ENCODE results near the gene SOX6. TPM values are rescaled to one million over a fixed set of nuclear protein-coding genes. Genes with fewer than 3 reads are reported as not detected.

Gene SOX6
- total RNA-seq, 1 donor from 2014 or later, result 1.4 TPM

DNA sequence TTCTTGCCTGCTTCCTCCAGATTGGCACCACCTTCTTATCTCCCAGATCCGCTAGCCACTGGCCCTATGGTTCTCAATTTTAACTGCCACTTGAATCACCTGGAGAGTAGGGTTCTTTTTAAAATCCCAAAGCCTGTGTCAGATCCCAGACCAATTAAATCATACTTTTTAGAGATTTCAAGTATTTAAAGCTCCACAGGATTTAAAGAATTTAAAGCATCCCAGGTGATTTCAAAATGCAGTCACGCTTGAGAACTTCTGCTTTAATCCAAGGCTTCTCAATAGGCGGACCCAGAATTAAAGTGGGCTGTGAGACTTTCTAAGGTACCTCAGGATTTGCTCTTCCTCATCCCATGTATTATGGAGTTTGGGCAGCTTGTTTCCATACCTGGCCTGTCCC is 400.0 kb downstream of the SOX6 start:
- Mint-ChIP-seq H3K36me3 (ENCODE audit: unreplicated experiment) (no peaks in the 10 kb centered on the region), H3K27ac (ENCODE audit: unreplicated experiment) (no peak overlapping the region), H3K27me3 (ENCODE audit: unreplicated experiment) (no peaks in the 10 kb centered on the region), H3K4me1 (ENCODE audit: low read depth, unreplicated experiment) (no peaks in the 10 kb centered on the region), H3K4me3 (ENCODE audit: unreplicated experiment) (no peak overlapping the region), H3K9me3 (ENCODE audit: unreplicated experiment) (peaks cover 2% of the 10 kb centered on the region)
- TF ChIP-seq, protein P1, sequence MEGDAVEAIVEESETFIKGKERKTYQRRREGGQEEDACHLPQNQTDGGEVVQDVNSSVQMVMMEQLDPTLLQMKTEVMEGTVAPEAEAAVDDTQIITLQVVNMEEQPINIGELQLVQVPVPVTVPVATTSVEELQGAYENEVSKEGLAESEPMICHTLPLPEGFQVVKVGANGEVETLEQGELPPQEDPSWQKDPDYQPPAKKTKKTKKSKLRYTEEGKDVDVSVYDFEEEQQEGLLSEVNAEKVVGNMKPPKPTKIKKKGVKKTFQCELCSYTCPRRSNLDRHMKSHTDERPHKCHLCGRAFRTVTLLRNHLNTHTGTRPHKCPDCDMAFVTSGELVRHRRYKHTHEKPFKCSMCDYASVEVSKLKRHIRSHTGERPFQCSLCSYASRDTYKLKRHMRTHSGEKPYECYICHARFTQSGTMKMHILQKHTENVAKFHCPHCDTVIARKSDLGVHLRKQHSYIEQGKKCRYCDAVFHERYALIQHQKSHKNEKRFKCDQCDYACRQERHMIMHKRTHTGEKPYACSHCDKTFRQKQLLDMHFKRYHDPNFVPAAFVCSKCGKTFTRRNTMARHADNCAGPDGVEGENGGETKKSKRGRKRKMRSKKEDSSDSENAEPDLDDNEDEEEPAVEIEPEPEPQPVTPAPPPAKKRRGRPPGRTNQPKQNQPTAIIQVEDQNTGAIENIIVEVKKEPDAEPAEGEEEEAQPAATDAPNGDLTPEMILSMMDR (IDR thresholded peaks at IDR 0.05; ENCODE audit: partially characterized antibody, unreplicated experiment), result no peak
- no peak for DNase-seq

DNA sequence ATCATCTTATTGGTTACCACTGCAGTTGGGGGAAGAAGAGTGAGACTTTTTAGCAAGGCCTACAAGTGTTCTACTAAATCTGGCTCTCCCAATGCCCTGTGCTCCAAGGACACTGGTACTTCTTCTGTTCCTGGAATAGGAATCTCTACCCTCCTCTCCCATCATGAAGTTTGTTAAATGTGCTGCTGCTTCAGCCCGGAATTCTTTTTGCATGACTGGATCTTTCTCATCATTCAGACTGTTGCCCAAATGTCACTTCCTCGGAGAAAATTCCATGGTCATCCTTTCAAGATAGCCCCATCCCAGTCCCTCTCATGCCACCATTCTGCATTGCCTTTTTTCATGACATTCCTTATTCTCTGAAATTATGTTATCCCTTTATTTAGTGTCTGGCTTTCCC is 400.8 kb downstream of the SOX6 start:
- TF ChIP-seq, protein P1 (IDR thresholded peaks at IDR 0.05; ENCODE audit: partially characterized antibody, unreplicated experiment), result no peak
- H3K4me1 Mint-ChIP-seq (ENCODE audit: low read depth, unreplicated experiment), result no peaks in the 10 kb centered on the region
- H3K36me3 Mint-ChIP-seq (ENCODE audit: unreplicated experiment), result no peaks in the 10 kb centered on the region
- no peak overlapping the region for H3K27ac Mint-ChIP-seq (ENCODE audit: unreplicated experiment)
- no peak overlapping the region for H3K4me3 Mint-ChIP-seq (ENCODE audit: unreplicated experiment)
- no peaks in the 10 kb centered on the region for H3K27me3 Mint-ChIP-seq (ENCODE audit: unreplicated experiment)
- no peaks in the 10 kb centered on the region for H3K9me3 Mint-ChIP-seq (ENCODE audit: unreplicated experiment)
- DNase-seq, result no peak

DNA sequence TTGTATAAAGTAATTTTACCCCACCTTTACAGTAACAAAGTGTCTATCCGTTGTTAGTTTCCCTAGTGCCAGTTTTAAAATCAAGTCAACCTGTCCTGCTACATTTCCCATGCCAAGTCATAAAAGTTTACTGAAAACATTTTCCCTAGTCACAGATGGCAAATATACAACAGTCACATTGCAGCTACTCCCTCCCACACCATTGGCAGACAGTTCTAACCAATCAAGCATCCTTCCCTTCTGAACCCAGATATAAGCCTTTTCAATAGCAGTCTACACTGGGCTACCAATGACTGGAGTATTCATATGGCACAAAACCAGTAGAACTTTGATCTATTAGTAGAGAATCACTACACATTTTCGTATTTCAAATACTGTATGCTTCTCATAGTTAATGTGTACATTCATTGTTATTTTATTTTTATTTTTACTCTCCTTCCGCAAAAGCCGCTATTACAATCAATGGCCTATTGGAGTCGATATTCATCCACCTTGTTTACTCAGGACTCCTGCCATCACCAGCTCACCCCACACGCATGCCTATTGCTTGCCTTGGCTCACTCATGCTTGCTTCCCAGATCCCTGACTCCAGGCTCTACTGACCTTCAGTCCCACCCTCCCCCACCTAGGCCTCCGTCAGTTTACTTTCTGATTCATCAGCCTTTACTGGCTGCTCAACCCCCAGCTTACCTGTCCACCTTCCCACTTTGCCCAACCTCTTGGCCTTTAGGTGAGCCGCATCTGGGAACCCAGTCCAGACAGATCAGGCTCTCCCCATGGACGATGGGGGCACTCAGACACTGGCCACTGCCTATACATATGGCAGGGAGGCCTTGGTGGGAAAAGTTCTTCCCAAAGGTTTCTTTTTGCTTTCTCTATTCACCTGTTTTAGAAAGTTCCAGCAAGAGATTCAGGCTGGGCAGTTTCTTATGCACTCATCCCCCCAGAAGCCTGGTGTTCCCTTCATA is 408.4 kb downstream of the SOX6 start:
- no peak for DNase-seq
- H3K36me3 Mint-ChIP-seq (ENCODE audit: unreplicated experiment), result no peaks in the 10 kb centered on the region
- TF ChIP-seq, protein P1 (IDR thresholded peaks at IDR 0.05; ENCODE audit: partially characterized antibody, unreplicated experiment), result no peak
- no peaks in the 10 kb centered on the region for H3K27me3 Mint-ChIP-seq (ENCODE audit: unreplicated experiment)
- no peaks in the 10 kb centered on the region for H3K4me1 Mint-ChIP-seq (ENCODE audit: low read depth, unreplicated experiment)
- H3K9me3 Mint-ChIP-seq (ENCODE audit: unreplicated experiment), result peaks cover 1% of the 10 kb centered on the region
- H3K4me3 Mint-ChIP-seq (ENCODE audit: unreplicated experiment), result no peak overlapping the region
- no peak overlapping the region for H3K27ac Mint-ChIP-seq (ENCODE audit: unreplicated experiment)

DNA sequence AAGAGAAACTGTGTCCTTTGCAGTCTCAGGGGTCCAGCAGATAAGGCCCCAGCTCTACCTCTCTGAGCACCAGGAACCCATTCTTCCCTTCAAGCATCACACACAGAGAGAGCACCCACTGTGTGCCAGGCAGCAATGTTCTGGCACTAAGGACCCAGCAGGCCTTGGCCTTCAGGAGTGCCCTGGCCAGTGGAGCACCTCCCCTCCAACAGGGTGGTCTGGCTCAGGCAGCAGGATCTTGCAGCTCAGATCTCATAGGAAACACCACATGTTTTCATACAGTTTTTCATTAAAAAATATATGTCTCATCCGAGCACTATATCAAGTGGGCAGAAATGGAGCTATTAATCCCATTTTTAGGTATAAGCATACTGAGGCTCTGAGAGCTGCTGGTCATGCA is 410.6 kb downstream of the SOX6 start:
- H3K36me3 Mint-ChIP-seq (ENCODE audit: unreplicated experiment), result no peaks in the 10 kb centered on the region
- no peak for DNase-seq
- H3K9me3 Mint-ChIP-seq (ENCODE audit: unreplicated experiment), result peaks cover 1% of the 10 kb centered on the region
- H3K4me1 Mint-ChIP-seq (ENCODE audit: low read depth, unreplicated experiment), result no peaks in the 10 kb centered on the region
- no peaks in the 10 kb centered on the region for H3K27me3 Mint-ChIP-seq (ENCODE audit: unreplicated experiment)
- H3K27ac Mint-ChIP-seq (ENCODE audit: unreplicated experiment), result no peak overlapping the region
- TF ChIP-seq, protein P1 (IDR thresholded peaks at IDR 0.05; ENCODE audit: partially characterized antibody, unreplicated experiment), result no peak
- no peak overlapping the region for H3K4me3 Mint-ChIP-seq (ENCODE audit: unreplicated experiment)

DNA sequence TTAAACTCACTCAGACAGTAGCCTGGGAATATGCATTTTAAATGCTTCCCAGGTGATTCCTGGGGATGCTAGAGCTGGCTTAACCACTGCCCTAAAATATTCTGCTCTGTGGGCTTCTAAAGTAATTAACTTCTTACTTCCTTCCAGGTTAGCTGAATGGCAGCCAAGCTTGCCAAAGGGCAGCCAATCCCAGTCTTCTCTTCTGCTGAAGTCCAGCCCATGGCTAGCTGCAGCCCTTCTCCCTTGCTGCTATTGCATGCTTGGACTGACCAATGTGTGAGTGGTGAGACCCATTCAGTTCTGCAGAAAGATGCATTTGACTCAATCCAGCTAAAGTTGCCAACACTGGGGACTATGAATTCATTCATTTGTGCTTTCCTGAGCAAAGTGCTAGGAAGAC is 411.9 kb downstream of the SOX6 start:
- Mint-ChIP-seq H3K9me3 (ENCODE audit: unreplicated experiment) (peaks cover 1% of the 10 kb centered on the region), H3K4me1 (ENCODE audit: low read depth, unreplicated experiment) (no peaks in the 10 kb centered on the region), H3K36me3 (ENCODE audit: unreplicated experiment) (no peaks in the 10 kb centered on the region), H3K27me3 (ENCODE audit: unreplicated experiment) (no peaks in the 10 kb centered on the region), H3K4me3 (ENCODE audit: unreplicated experiment) (no peak overlapping the region), H3K27ac (ENCODE audit: unreplicated experiment) (no peak overlapping the region)
- TF ChIP-seq, protein P1 (IDR thresholded peaks at IDR 0.05; ENCODE audit: partially characterized antibody, unreplicated experiment), result no peak
- DNase-seq, result no peak
